ENCODE measurements around the gene FBXO5.

The FBXO5 gene

DNA sequence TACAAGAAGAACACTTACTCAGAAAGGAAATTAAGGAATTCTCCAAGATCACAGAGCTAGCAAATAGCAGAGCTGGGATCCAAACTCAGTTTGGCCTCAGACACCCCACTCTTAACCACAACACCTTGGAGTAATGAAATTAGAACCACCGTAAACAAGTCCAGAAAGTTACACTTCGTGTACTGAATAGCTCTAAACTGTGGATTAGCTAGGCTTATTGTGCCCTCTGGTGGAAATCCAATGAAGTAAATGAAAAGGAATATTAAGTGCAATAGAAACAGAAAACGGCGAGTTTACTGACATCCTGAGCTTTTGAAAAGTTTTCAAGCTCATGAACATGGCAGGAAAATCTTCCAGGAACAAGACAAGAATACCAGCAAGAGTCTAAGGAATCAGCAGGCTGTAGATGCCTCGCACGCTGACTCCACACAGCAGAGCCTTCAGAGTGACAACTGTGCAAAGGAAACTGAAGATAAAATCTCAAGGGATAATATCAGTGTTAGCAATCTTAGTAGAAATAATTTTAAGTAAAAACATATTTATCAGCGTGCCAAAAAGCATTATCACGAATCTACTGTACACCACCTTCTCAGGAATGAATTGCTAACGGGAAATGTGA, 34.6 kb downstream of the FBXO5 start:
- peak; percentile 53 for DNase-seq (ENCODE audit: low spot score)

- DNase-seq (ENCODE audit: low spot score): no peak
Measured at GRCh38 chr6:152946995-152947394, 35.8 kb downstream of the FBXO5 start.

DNA sequence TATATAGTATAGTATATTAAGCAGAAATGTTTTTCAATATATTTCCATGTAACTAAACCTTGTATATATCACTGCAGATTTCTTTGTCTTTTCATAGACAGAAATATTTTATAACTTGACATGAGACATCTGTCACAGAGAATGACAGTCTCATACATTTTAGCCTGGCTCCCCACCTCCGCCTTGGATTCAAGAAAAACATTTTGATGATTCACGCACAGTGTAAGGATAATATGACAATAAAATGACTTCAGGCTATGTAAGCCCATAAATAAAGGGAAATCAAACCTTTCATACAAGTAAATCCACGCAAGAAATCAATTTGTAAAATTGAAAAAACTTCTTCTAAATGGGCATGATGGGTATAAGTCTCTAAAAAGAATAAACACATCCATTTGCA, 36.4 kb downstream of the FBXO5 start:
- DNase-seq (ENCODE audit: low spot score): no peak

DNA sequence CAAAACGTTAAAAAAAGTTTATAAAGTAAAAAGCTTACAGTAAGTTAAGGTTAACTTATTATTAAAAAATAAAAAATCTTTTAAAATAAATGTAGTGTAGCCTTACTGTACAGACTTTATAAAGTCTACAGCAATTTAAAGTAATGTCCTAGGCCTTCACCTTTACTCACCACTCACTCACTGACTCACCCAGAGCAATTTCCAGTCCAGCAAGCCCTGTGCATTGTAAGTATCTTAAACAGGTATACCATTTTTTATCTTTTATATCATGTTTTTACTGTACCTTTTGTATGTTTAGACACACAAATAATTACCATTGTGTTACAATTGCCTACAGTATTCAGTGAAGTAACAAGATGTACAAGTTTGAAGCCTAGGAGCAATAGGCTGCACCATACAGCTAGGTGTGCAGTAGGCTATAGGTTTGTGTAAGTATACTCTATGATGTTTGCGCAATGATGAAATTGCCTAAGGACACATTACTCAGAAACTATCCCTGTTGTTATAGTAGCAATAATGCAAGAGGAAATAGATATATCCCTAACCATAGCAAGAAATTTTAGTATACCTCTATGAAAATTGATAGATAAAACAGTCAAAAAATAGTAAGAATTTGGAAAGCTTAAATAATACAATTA, 39.5 kb downstream of the FBXO5 start:
- DNase-seq (ENCODE audit: low spot score): no peak

- DNase-seq (ENCODE audit: low spot score): no peak
Measured at GRCh38 chr6:152942319-152942869, 40.4 kb downstream of the FBXO5 start.

DNA sequence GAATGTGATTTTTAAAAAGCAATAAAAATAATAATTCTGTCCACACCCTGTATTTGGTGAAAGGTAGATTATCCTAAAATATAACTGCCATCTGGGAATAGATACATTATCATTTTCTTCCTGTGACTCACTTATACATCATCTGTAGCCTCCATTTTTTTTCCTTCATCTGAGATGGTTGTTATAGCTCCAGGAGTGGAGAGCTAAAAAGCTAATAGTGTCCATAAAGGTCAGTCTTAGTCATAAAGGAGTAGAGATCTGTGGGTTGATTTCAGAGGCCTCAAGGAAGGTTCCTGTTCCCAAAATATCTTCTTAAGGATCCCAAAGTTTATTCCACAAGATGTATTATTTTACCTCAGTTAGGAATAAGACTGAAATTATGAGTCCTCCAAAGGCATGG, 41.1 kb downstream of the FBXO5 start:
- no peak for DNase-seq (ENCODE audit: low spot score)

DNA sequence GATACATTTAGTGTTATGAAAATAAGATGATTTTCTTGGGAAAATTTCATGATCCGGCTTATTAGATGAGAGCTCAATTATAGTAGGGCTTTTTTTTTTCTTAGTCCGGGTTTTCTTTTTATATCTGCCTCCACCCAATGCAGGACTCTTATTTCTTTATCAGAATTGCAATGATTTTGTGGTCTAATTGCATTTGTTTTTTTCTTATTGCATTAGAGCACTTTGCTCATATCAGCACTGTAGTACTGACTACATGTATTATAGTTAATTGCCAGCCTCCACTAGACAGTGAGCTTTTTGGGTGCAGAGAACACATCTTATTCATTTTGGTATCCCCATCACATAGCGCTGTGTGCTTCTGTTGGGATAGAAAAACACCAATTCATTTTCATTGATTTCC, 50.0 kb downstream of the FBXO5 start:
- no peak for DNase-seq (ENCODE audit: low spot score)

- no peak for DNase-seq (ENCODE audit: low spot score)
Measured at GRCh38 chr6:152922706-152923105, 60.1 kb downstream of the FBXO5 start.
